CD4-positive, CD25-positive, alpha-beta regulatory T cell (primary cell): ENCODE data around the gene TBC1D3H. TPM values are rescaled to one million over a fixed set of nuclear protein-coding genes. Genes with fewer than 3 reads are reported as not detected.

ENCODE experiments used
- polyA plus RNA-seq, 4 donors: library from polyadenylated mRNA; unstranded; fragments of 300-500 nt; fragmentation: Illumina TruSeq; gene quantifications; one replicate each; pipeline ENCODE4 v1.2.3, GENCODE V29; 2021
- total RNA-seq: library from RNA; stranded (reverse); gene quantifications from one replicate; pipeline ENCODE4 v1.2.3, GENCODE V29; 2022

TBC1D3H gene
- total and polyA plus RNA-seq, 5 donors from 2014 or later, result not detected

Other genes starting within 250 kb of the TBC1D3H start
- 8.5 TPM for gene TBC1D3B, start 211.8 kb downstream of the TBC1D3H start, total RNA-seq
- not detected for gene TBC1D3B, start 211.8 kb downstream of the TBC1D3H start, polyA plus RNA-seq
- gene CCL3L1, start 191.7 kb downstream of the TBC1D3H start, total RNA-seq, result not detected
- not detected for gene CCL3L1, start 191.7 kb downstream of the TBC1D3H start, polyA plus RNA-seq
- not detected for gene CCL4L2, start 177.4 kb downstream of the TBC1D3H start, total RNA-seq
- under 1 TPM in 1 of 4 donors, not detected in 3; 0.38 TPM for gene CCL4L2, start 177.4 kb downstream of the TBC1D3H start, polyA plus RNA-seq
- 1.4 TPM for gene TBC1D3I, start 123.9 kb downstream of the TBC1D3H start, total RNA-seq
- gene TBC1D3I, start 123.9 kb downstream of the TBC1D3H start, polyA plus RNA-seq, result not detected
- gene TBC1D3G, start 64.6 kb downstream of the TBC1D3H start, total RNA-seq, result not detected
- not detected for gene TBC1D3G, start 64.6 kb downstream of the TBC1D3H start, polyA plus RNA-seq
- 51.5 TPM for gene ZNHIT3, start 98.2 kb upstream of the TBC1D3H start, total RNA-seq
- 100 to 1,000 TPM; 110 to 137 (median 114) TPM for gene ZNHIT3, start 98.2 kb upstream of the TBC1D3H start, polyA plus RNA-seq
- 86.1 TPM for gene MYO19, start 146.4 kb upstream of the TBC1D3H start, total RNA-seq
- gene MYO19, start 146.4 kb upstream of the TBC1D3H start, polyA plus RNA-seq, result 1 to 10 TPM; 4.8 to 8.1 (median 5.9) TPM
- 6.2 TPM for gene PIGW, start 146.6 kb upstream of the TBC1D3H start, total RNA-seq
- gene PIGW, start 146.6 kb upstream of the TBC1D3H start, polyA plus RNA-seq, result 10 to 100 TPM in 1 of 4 donors, 1 to 10 TPM in 3; 4.6 to 10.6 (median 7.3) TPM
- gene GGNBP2, start 156.5 kb upstream of the TBC1D3H start, total RNA-seq, result 144 TPM
- 10 to 100 TPM; 45.9 to 60.0 (median 53.0) TPM for gene GGNBP2, start 156.5 kb upstream of the TBC1D3H start, polyA plus RNA-seq
- gene DHRS11, start 203.4 kb upstream of the TBC1D3H start, total RNA-seq, result 4.7 TPM
- 1 to 10 TPM; 3.3 to 5.5 (median 4.7) TPM for gene DHRS11, start 203.4 kb upstream of the TBC1D3H start, polyA plus RNA-seq
- gene MRM1, start 213.1 kb upstream of the TBC1D3H start, total RNA-seq, result 3.2 TPM
- 1 to 10 TPM; 5.6 to 8.0 (median 7.4) TPM for gene MRM1, start 213.1 kb upstream of the TBC1D3H start, polyA plus RNA-seq